ENCODE measurements around the gene STK39.
A peak's percentile ranks its signal among the peaks of the same experiment; 100 is the strongest.

The STK39 gene

GRCh38 chr2:168181825-168182224, 65.6 kb downstream of the STK39 start:
- DNase-seq, result peak; percentile 15

DNA sequence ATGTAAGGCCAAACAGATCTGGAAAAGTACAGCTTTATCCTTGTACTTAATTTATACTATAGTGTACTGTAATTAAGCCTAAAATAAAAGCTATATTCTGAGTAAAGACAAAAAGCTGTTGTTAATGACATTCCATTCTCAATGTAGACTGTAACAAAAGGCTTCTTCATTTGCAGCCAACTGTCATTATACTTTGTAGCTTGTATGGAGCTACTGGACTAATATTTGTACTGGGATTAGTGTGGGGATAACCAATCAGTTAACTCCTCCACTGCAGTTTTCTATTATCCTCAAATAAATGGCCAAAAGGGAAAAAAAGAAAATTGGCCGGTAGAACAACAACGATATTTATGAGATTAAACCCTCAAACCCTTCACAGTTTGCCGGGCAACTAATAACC, 66.5 kb downstream of the STK39 start:
- no peak for DNase-seq

DNA sequence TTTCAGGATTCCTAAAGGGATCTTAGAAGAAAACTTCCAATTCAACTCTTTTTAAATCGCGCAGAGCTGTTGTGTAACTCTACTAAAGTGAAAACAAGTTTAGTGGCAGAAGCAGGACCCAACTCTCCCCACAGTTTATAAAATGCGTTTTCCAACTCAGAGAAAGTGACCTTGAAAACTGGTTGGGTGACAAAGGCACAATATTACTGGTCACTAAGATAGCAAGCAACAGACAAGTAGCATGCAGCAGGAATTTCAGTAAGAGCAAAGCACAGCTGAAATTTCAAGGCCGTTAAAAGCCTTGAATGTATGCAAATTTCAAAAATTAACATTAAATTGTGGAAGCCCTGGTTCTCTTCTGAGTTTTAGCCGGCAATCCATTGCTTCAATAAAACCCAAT, 66.9 kb downstream of the STK39 start:
- no peak for DNase-seq

- DNase-seq, result no peak
These were observed 67.8 kb downstream of the STK39 start for GRCh38 chr2:168179592-168179991.

DNA sequence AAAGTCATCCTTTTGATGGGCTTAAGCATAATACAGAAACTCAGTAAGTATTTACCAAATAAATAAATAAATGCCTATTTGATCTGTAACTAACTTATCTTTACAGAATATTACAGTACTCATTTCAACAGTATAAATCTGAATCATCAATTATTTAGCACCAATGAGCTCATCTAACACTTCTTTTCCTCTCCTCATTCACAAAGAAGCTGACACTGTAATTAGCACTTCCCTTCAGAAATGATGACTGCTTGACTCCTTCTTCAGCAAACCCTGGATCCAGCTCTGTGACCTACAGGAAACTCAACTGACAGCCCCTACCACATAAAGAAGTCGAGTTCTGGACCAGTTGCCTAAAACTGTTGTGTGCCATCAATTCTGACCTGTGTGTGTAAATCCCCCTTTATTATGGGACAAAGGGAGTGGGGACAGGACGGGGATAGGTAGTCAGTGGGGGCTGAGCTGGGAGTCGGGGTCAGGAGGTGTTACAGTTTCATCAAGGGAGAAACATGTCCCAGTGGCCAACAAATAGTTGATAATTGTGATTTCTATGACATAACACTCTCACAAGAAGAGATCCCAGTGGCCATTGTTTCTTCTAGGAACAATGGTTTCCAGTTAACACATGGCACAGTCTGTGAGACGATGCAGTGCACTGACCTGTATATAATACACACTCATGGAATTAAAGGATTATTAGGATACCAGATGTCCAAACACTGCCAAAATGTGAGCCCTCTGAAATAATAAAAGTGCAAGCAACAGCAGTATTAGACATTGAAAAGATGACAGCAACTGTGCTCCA, 68.7 kb downstream of the STK39 start:
- DNase-seq, result no peak

- no peak for DNase-seq
These were observed 71.0 kb downstream of the STK39 start for GRCh38 chr2:168176402-168176801.

DNA sequence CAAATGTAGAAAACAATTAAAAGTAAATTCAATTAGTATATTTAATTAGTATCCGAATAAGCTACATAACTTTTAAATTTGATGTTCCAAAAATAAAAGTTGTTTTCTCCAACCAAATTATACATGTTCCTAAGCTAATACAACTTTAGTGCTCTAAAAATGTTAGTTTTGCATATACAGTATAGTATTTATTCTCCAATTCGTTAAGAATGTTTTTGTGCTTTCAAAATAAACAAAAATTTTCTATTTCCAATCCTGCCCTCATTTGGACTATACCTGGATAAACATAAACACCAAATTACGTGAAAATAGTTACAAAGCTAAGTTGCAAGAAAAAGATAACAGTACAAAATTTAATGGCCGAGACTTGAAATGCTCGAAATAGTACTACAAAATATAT, 71.9 kb downstream of the STK39 start:
- no peak for DNase-seq

- no peak for DNase-seq
These were observed 72.6 kb downstream of the STK39 start for GRCh38 chr2:168174756-168175155.

GRCh38 chr2:168172071-168172470, 75.3 kb downstream of the STK39 start:
- no peak for DNase-seq

DNA sequence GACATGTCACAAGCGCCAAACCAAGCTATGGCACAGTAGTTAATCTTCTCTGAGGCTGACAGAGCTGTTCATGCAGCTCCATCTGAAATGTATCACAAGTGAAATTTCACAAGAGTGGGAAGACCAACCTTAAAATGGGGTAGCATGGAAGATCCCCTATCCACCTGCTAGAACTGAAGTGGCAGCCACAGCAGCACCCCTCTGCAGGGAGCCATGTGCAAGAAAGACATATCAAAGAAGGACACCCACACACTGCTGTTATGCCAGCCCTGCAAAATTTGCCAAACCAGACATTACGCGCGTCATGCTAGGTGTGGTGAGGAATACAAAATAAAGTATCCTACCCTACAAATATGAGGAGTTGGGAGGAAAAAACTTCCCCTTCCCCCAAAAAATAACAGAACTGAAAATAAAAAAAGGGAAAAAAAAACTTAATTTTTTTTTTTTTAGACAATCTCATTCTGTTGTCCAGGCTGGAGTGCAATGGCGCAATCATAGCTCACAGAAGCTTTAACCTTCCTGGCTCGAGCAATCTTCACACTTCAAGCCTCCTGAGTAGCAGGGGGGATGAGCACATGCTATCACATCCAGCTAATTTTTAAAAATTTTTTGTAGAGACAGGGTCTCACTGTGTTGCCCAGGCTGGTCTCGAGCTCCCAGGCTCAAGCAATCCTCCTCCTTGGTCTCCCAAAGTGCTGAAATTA, 76.2 kb downstream of the STK39 start:
- DNase-seq, result no peak

DNA sequence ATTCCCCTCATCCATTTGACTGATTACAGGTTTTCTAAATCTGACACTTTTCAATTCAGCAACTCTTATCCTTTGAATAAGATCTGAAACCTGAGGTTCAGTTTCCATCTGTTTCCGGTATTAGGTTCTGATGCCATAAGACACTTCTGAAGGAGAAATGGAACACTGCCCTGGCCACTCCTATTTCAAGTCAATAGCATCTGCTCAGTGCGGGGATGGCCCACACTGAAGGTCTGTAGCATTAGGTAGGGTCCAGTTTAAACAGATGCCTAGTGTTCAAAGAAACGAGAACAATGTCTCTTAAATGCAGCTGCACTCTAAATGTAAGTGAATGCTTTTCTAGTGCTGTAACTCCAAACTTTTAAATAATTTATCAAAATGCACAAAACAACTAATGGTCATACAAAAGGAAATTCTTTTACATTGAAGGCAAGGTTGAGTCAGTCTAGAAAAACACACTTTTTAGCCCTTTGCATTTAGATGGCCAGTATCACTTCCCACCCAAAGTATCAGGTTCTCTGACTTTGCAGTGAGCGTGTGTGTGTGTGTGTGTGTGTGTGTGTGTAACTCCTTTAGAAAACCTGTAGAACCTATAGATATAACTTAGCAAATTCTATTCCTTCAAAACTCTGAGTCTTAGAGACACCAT, 78.2 kb downstream of the STK39 start:
- no peak for DNase-seq

- no peak for DNase-seq
These were observed 79.7 kb downstream of the STK39 start for GRCh38 chr2:168167511-168168263.

DNA sequence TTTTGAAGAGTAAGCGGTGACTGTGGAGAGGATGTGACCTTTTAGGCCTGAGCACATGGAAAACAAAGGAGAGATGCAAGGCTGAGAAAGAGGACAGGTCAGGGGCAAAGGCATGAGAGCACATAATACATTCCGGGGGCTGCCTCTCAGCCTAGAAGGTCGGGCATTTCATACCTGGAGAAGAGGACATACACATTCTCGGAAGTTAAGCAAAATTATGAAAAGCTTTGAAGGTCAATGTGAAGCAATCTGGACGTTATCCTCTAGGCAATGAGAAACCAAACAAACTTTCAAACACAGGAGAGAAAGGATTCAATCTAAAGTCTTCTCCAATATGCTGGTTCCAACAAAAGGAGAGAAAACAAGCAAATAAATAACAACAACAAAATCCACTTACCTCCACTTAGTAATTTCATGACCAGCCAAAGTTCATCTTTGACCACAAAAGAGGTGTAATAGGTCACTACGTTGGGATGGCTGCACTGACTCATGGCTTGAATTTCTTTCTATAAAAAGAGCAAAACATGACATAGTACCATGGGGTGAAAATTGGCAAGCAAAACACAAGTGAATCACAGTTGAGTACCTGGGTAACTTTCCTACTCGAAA, 80.4 kb downstream of the STK39 start:
- DNase-seq, result no peak

- no peak for DNase-seq
These were observed 81.2 kb downstream of the STK39 start for GRCh38 chr2:168165985-168166901.

GRCh38 chr2:168165397-168165796, 82.0 kb downstream of the STK39 start:
- DNase-seq, result no peak

- no peak for DNase-seq
These were observed 86.5 kb downstream of the STK39 start for GRCh38 chr2:168160897-168161296.

DNA sequence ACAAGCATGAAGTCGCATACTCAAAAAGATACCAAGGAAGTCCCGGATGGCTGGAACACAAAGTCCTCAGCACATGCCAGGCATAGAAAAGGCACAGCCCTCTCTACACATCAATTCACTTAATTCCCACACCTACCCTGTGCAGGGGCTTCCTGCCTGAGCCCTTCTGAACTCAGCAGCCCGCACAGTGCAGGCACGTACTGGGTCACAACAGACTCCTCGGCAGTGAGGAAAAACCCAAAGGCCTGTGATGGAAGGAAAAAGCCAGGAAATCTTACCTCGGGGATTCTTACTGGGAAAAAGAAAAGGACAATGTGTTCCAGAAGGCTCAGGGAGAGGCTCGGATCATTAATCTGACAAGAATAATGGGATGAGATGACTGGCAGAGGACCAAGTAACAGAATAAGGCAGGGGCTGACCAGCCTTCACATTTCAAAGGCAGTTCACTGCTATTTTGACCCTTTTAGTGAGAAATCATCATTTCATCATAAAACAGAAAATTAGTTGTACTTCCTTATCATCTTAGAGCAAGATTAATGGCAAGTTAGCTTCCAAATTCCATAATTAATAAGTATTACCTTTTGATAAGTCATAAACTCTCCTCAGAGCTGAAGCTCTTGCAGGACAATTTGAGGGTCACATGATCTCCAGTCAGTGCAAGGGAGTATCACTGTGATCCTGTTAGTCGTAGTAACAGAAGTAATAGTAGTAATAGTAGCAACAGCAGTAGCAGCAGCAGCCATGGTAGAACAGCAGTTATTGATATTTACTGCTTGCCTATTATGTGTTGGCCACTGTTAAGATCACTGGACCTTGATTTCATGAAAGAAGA, 87.4 kb downstream of the STK39 start:
- DNase-seq, result no peak

GRCh38 chr2:168158586-168158985, 88.8 kb downstream of the STK39 start:
- DNase-seq, result no peak

GRCh38 chr2:168157926-168158325, 89.5 kb downstream of the STK39 start:
- DNase-seq, result no peak

DNA sequence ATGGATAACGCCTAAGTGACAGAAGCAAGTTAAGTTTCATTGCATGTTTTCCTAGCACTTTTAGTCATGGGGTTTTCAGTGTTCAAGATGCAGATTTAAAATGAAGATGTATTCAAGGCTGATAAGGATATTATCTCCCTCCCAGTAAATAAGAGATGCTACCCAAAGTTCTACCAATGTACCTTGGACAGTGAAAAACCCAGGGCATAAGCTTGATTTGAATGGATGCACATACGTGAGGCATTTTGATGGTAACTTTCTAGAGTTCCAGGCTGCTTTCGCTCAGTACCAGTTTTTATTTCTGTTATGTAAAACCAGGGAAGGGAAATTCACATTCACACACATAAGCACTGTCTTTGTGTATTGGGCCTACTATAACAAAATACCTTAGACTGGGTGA, 90.3 kb downstream of the STK39 start:
- no peak for DNase-seq

DNA sequence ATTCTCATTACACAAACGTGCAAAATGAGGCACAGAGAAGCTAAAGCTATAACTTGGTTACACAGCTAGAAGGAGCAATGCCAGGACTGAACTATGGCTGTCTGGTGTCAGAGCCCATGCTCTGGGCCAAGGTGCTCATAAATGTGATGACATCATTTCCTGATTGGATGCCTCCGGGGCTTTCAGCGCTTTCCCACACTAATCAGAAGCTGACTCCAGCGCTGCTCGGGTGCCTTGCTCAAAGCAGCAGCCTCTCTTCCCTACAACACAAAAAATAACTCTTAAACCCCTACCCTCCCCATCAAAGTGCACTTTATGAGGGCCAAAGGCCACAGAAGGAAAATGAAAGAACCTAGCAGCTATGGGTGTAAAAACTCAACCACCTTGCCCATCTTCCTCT, 90.7 kb downstream of the STK39 start:
- DNase-seq, result no peak
